ENCODE results near the gene IRX4. TPM values are rescaled to one million over a fixed set of nuclear protein-coding genes. Genes with fewer than 3 reads are reported as not detected.

The IRX4 gene
- total and polyA plus RNA-seq, 2 donors (not counting 3 experiments of a cell fraction or from before 2014, with no cell fraction given), result not detected

DNA sequence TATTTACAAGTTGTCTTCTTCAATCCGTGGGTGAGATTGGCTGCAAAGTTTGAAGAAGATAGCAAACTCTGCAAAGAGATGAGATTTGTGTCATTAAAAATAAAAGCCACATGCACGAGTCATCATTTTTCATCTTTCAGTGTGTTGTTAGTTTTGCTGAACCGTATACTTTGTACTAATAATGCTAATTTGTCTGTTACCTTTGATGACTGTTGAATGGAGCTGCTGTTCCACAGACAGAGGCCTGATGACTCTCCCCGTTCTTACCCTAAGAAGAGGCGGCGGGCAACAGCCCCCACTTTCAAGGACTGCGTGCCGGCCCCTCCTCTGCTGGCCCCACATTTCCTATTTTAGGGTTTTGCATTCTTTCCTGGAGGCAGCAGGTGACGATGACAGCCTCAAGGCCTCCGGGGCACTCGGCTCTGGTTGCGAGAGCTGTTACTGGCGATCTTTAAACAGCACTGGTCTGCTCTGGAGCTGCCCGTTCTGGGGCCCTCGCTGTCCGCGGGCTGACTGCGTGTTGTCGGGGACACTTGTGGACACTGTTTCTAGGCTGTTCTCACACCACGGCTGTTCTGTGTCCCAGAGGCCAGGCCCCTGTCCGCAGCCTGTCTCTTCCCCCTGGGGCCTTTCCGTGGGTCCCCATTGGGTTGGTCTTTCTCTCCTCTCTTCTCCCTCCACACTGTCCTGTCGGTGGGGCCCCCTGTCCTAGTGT, 46.4 kb downstream of the IRX4 start:
- no peak overlapping the region for H3K4me2 ChIP-seq (ENCODE audit: insufficient read depth, low read length)
- H3K9me3 ChIP-seq (replicated peaks; ENCODE audit: control insufficient read depth, insufficient read depth, low read length), result no peaks in the 10 kb centered on the region
- intact Hi-C loops (cut with micrococcal nuclease) (no loop called here), dilution Hi-C loops (cut with MboI; ENCODE audit: extremely low pct_ligation_motif_present, low sequenced_read_pairs) (no loop called here)
- H3K27ac ChIP-seq (ENCODE audit: insufficient read depth, low read depth, low read length), result no peak overlapping the region
- no peaks in the 10 kb centered on the region for H3K9me1 ChIP-seq (replicated peaks; ENCODE audit: control insufficient read depth, extremely low read depth, insufficient read depth, low read length)
- FAIRE-seq (no peak), DNase-seq (ENCODE audit: low read depth, low spot score) (no peak)
- H4K20me1 ChIP-seq (replicated peaks; ENCODE audit: control insufficient read depth, extremely low read depth, insufficient read depth, low read length), result no peaks in the 10 kb centered on the region
- H3K36me3 ChIP-seq (ENCODE audit: control insufficient read depth in 2 of 2, extremely low read depth in 1 of 2, insufficient read depth in 2 of 2, low read length in 2 of 2), result no peaks in the 10 kb centered on the region
- H3K79me2 ChIP-seq (ENCODE audit: control insufficient read depth, insufficient read depth, low read length), result no peaks in the 10 kb centered on the region
- no peaks in the 10 kb centered on the region for H3K27me3 ChIP-seq (ENCODE audit: control insufficient read depth in 2 of 2, insufficient read depth in 2 of 2, low read length in 2 of 2)
- POLR2A ChIA-PET, result no interaction called here
- no peak for TF ChIP-seq FOS (IDR thresholded peaks at IDR 0.05; ENCODE audit: borderline replicate concordance, insufficient read depth, low read length)
- TF ChIP-seq POLR2AphosphoS5 (IDR thresholded peaks at IDR 0.05; ENCODE audit: insufficient read depth, low read depth, low read length), result no peak
- no peak for TF ChIP-seq POLR2A (IDR thresholded peaks at IDR 0.05; ENCODE audit: low read depth, low read length)
- no peak overlapping the region for H2AFZ ChIP-seq (ENCODE audit: low read depth, low read length)
- no peak overlapping the region for H3K9ac ChIP-seq (replicated peaks; ENCODE audit: extremely low read depth, insufficient read depth, low read length)
- CTCF ChIA-PET, result no interaction called here
- no peak overlapping the region for H3K4me3 ChIP-seq (replicated peaks in 1 of 3; ENCODE audit: insufficient read depth in 1 of 3, low read depth in 1 of 3, low read length in 3 of 3)
- no TSS peak for BruUV-seq (replicated peaks)
- H3K4me1 ChIP-seq (ENCODE audit: control insufficient read depth, extremely low read depth, insufficient read depth, low read length), result no peaks in the 10 kb centered on the region

DNA sequence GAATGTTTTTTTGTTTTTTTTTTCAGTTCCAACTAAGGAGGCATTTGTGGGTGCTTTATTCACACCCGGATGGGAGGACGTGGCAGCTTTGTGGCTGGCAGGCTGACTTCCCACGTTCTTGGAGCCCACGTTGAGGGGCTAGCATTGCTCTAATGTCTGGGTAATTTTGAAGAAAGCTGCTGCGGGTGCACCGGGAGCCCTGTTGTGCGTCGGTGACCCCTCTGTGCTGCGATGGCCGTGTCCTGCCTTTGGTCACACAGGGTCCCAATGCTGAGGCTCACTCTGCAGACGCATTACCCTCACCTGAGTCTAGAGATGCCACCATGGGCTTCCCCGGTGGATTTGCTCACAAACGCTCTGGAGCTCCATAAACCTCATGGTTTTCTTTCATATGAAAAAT, 47.3 kb downstream of the IRX4 start:
- H2AFZ ChIP-seq (ENCODE audit: low read depth, low read length), result no peak overlapping the region
- no peaks in the 10 kb centered on the region for H3K9me1 ChIP-seq (replicated peaks; ENCODE audit: control insufficient read depth, extremely low read depth, insufficient read depth, low read length)
- no peaks in the 10 kb centered on the region for H3K9me3 ChIP-seq (replicated peaks; ENCODE audit: control insufficient read depth, insufficient read depth, low read length)
- no peak overlapping the region for H3K4me2 ChIP-seq (ENCODE audit: insufficient read depth, low read length)
- H3K79me2 ChIP-seq (ENCODE audit: control insufficient read depth, insufficient read depth, low read length), result no peaks in the 10 kb centered on the region
- POLR2A ChIA-PET, result no interaction called here
- H3K36me3 ChIP-seq (ENCODE audit: control insufficient read depth in 2 of 2, extremely low read depth in 1 of 2, insufficient read depth in 2 of 2, low read length in 2 of 2), result no peaks in the 10 kb centered on the region
- TF ChIP-seq, protein P1, sequence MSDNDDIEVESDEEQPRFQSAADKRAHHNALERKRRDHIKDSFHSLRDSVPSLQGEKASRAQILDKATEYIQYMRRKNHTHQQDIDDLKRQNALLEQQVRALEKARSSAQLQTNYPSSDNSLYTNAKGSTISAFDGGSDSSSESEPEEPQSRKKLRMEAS (IDR thresholded peaks at IDR 0.05; ENCODE audit: insufficient read depth, insufficient read length), result no peak
- TF ChIP-seq FOS (IDR thresholded peaks at IDR 0.05; ENCODE audit: borderline replicate concordance, insufficient read depth, low read length) (no peak), JUN (IDR thresholded peaks at IDR 0.05; ENCODE audit: borderline replicate concordance, insufficient read depth, insufficient read length, low read depth) (no peak), POLR2A (IDR thresholded peaks at IDR 0.05; ENCODE audit: low read depth, low read length) (no peak), MYC (IDR thresholded peaks at IDR 0.05; ENCODE audit: low read depth, low read length) (no peak)
- TF ChIP-seq, protein P2, sequence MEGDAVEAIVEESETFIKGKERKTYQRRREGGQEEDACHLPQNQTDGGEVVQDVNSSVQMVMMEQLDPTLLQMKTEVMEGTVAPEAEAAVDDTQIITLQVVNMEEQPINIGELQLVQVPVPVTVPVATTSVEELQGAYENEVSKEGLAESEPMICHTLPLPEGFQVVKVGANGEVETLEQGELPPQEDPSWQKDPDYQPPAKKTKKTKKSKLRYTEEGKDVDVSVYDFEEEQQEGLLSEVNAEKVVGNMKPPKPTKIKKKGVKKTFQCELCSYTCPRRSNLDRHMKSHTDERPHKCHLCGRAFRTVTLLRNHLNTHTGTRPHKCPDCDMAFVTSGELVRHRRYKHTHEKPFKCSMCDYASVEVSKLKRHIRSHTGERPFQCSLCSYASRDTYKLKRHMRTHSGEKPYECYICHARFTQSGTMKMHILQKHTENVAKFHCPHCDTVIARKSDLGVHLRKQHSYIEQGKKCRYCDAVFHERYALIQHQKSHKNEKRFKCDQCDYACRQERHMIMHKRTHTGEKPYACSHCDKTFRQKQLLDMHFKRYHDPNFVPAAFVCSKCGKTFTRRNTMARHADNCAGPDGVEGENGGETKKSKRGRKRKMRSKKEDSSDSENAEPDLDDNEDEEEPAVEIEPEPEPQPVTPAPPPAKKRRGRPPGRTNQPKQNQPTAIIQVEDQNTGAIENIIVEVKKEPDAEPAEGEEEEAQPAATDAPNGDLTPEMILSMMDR (IDR thresholded peaks at IDR 0.05; ENCODE audit: extremely low read depth in 1 of 2, insufficient read depth in 1 of 2, low read depth in 1 of 2, low read length in 2 of 2), result no peak
- dilution Hi-C loops (cut with MboI; ENCODE audit: extremely low pct_ligation_motif_present, low sequenced_read_pairs), result no loop called here
- intact Hi-C loops (cut with micrococcal nuclease), result no loop called here
- H3K27ac ChIP-seq (ENCODE audit: insufficient read depth, low read depth, low read length), result no peak overlapping the region
- no peak overlapping the region for H3K9ac ChIP-seq (replicated peaks; ENCODE audit: extremely low read depth, insufficient read depth, low read length)
- FAIRE-seq (no peak), DNase-seq (ENCODE audit: low read depth, low spot score) (no peak)
- CTCF ChIA-PET, result no interaction called here
- BruUV-seq (replicated peaks), result no TSS peak
- no peak overlapping the region for H3K4me3 ChIP-seq (replicated peaks in 1 of 3; ENCODE audit: insufficient read depth in 1 of 3, low read depth in 1 of 3, low read length in 3 of 3)
- no peaks in the 10 kb centered on the region for H3K4me1 ChIP-seq (ENCODE audit: control insufficient read depth, extremely low read depth, insufficient read depth, low read length)
- H3K27me3 ChIP-seq (ENCODE audit: control insufficient read depth in 2 of 2, insufficient read depth in 2 of 2, low read length in 2 of 2), result no peaks in the 10 kb centered on the region
- no peaks in the 10 kb centered on the region for H4K20me1 ChIP-seq (replicated peaks; ENCODE audit: control insufficient read depth, extremely low read depth, insufficient read depth, low read length)
